ENCODE measurements around the gene ARF6.
"Not testable (repeated sequence)": the region's sequence is repeated elsewhere in the genome, so short reads cannot be mapped to it uniquely, and the experiment has no call there.

The ARF6 gene

GRCh38 chr14:49892636-49893308, at the start of gene ARF6:
Gene ARF6, plus strand, starts transcription at chr14:49893082. Its CDS starts 655 bp downstream, at chr14:49893737.
- peak; percentile 98 for DNase-seq

- DNase-seq: no peak
Measured at GRCh38 chr14:49849213-49849847, 43.6 kb upstream of the ARF6 start.

- DNase-seq: no peak
Measured at GRCh38 chr14:49851813-49852212, 41.1 kb upstream of the ARF6 start.

- peak; percentile 84 for DNase-seq
Measured at GRCh38 chr14:49852301-49853157, 40.4 kb upstream of the ARF6 start, which contains the start of gene NEMF. Gene NEMF, minus strand, starts transcription at chr14:49852788. Its CDS starts 35 bp downstream, at chr14:49852753.

GRCh38 chr14:49853158-49853477, 39.8 kb upstream of the ARF6 start:
- DNase-seq: no peak

- DNase-seq: peak; percentile 80
Measured at GRCh38 chr14:49853572-49854375, 39.1 kb upstream of the ARF6 start.

GRCh38 chr14:49857427-49858003, 35.4 kb upstream of the ARF6 start:
- no peak for DNase-seq

GRCh38 chr14:49858383-49858782, 34.5 kb upstream of the ARF6 start:
- DNase-seq: no peak

GRCh38 chr14:49860988-49861698, 31.7 kb upstream of the ARF6 start:
- no peak for DNase-seq

GRCh38 chr14:49861699-49862088, 31.2 kb upstream of the ARF6 start:
- peak; percentile 73 for DNase-seq

GRCh38 chr14:49862089-49862673, 30.7 kb upstream of the ARF6 start:
- peak; percentile 88 for DNase-seq

- DNase-seq: no peak
Measured at GRCh38 chr14:49863487-49864281, 29.2 kb upstream of the ARF6 start.

- peak; percentile 88 for DNase-seq
Measured at GRCh38 chr14:49865431-49865859, 27.4 kb upstream of the ARF6 start.

GRCh38 chr14:49867831-49868719, 24.8 kb upstream of the ARF6 start:
- peak; percentile 98 for DNase-seq

- no peak for DNase-seq
Measured at GRCh38 chr14:49868720-49869114, 24.2 kb upstream of the ARF6 start.

GRCh38 chr14:49870908-49871307, 22.0 kb upstream of the ARF6 start:
- DNase-seq: no peak

GRCh38 chr14:49873548-49873947, 19.3 kb upstream of the ARF6 start:
- not testable (repeated sequence) for DNase-seq

GRCh38 chr14:49875640-49876198, 17.2 kb upstream of the ARF6 start:
- no peak for DNase-seq

- no peak for DNase-seq
Measured at GRCh38 chr14:49876563-49877127, 16.2 kb upstream of the ARF6 start.

All from CD4-positive, alpha-beta T cell treated with Interleukin-17A for 4 hours (primary cell).